Adrenal gland (tissue), 12 donors: Measurements from ENCODE around the gene DMRTC2. TPM values are rescaled to one million over a fixed set of nuclear protein-coding genes. Genes with fewer than 3 reads are reported as not detected.

Experiments
- DNase-seq, 7 donors: peaks; one replicate each; pipeline ENCODE4 v3.0.0-alpha.2; 2019 to 2020
- H3K27ac ChIP-seq, 5 donors: fragments of 200-600 bp; sonication (generic) in 4 of 5; 1 replicate in 3 of 5; 2 replicates in 2 of 5; pipeline versions ENCODE4 v1.5.1 to v1.8.0; 2016 to 2020; ENCODE audit warnings: mild to moderate bottlenecking in 1 of 5
- H3K27me3 ChIP-seq: fragments of 200-600 bp; 2 replicates; pipeline ENCODE4 v1.8.0; 2021
- H3K36me3 ChIP-seq, 2 donors: fragments of 200-600 bp; replicated peaks in 1 of 2; 1 replicate in 1 of 2; 2 replicates in 1 of 2; pipeline versions ENCODE4 v1.5.1 to v1.8.0; 2018 to 2022
- H3K4me1 ChIP-seq, 2 donors: fragments of 200-600 bp; replicated peaks in 1 of 2; 1 replicate in 1 of 2; 2 replicates in 1 of 2; pipeline versions ENCODE4 v1.5.1 to v1.8.0; 2018 to 2021
- H3K4me3 ChIP-seq, 4 donors: fragments of 200-600 bp; sonication (generic) in 3 of 4; one replicate each; pipeline ENCODE4 v1.5.1; 2016 to 2018
- H3K9me3 ChIP-seq, 3 donors: fragments of 200-600 bp; sonication (generic) in 1 of 3; replicated peaks in 1 of 3; 1 replicate in 2 of 3; 2 replicates in 1 of 3; pipeline versions ENCODE4 v1.5.1 to v1.8.0; 2016 to 2021
- CTCF ChIP-seq, 6 experiments: fragments of 450-650 bp in 4 of 6; fragments of 200-600 bp in 2 of 6; sonication (generic) in 1 of 6; IDR thresholded peaks; 1 replicate in 5 of 6; 2 replicates in 1 of 6; pipeline versions ENCODE4 v1.5.1 to v1.8.0; 2016 to 2021; ENCODE audit warnings: antibody characterized with exemption in 6 of 6, mild to moderate bottlenecking in 2 of 6, moderate library complexity in 1 of 6
- POLR2A ChIP-seq, 2 donors: fragments of 450-650 bp; IDR thresholded peaks; one replicate each; pipeline ENCODE4 v1.6.1; 2017; ENCODE audit warnings: antibody characterized with exemption in 2 of 2, mild to moderate bottlenecking in 2 of 2, moderate library complexity in 1 of 2
- WGBS, 4 donors: extraction: QIAGEN DNeasy Blood & Tissue Kit in 2 of 4; methylation state at CpG; one replicate each; pipeline versions ENCODE4 v1.1.5 to v1.1.7; 2013 to 2017; 5-methylcytosine and 5-hydroxymethylcytosine counted together
- intact Hi-C, 2 donors: fragments of 100-400 bp; cut with DNase I; formaldehyde crosslinking; loops; one replicate each; pipeline versions ENCODE4 v1.14.1 to v1.15.0; 2022 to 2023
- polyA plus RNA-seq, 3 donors: library from polyadenylated mRNA; stranded (reverse); fragments of 200-250 nt in 2 of 3; fragments of 350-450 nt in 1 of 3; fragmentation: Illumina TruSeq in 1 of 3; extraction: RNeasy Lipid Tissue Mini Kit (QIAGEN cat#74804) in 1 of 3; gene quantifications; one replicate each; pipeline ENCODE4 v1.2.3, GENCODE V29; 2013 to 2014
- total RNA-seq, 9 donors: library from RNA; depleted of rRNA in 4 of 9; stranded (reverse); fragments of >200 nt in 4 of 9; fragments of 120-200 nt in 1 of 9; fragmentation: NEBNext Ultra II Directional in 1 of 9; extraction: Animal tissue kit (Norgen Biotek cat#: 25700) in 1 of 9; gene quantifications; one replicate each; pipeline versions ENCODE4 v1.1.0 to v1.2.4, GENCODE V29; 2013 to 2023
- donor health status: healthy with polysubstance abuse.
- donor health status: Bipolar disorder and iron deficiency.
- donor health status: DM: yes; HTN: yes; CAD: no.
- donor health status: DM: no; HTN: no; CAD: no.
- donor health status: DM: no; HTN: no; CAD: no.
- donor health status: DM: yes; HTN: yes; CAD: no.

Gene DMRTC2
- total and polyA plus RNA-seq, 12 donors, result not detected

GRCh38 chr19:41837981-41838708, 6.7 kb upstream of the DMRTC2 start:
- TF ChIP-seq POLR2A (IDR thresholded peaks at IDR 0.05) (no peak), CTCF (IDR thresholded peaks at IDR 0.05) (no peak)
- 43 to 49% (median 45%) methylated on average over 11 to 13 of the region's 13 CpGs for WGBS, 4 donors
- no peaks in the 10 kb centered on the region for H3K4me1 ChIP-seq
- H3K27ac ChIP-seq, result no peak overlapping the region
- intact Hi-C loops, result no loop called here
- H3K4me3 ChIP-seq, result no peak overlapping the region
- H3K9me3 ChIP-seq, result no peaks in the 10 kb centered on the region
- peaks cover 25% of the 10 kb centered on the region for H3K27me3 ChIP-seq
- H3K36me3 ChIP-seq, result no peaks in the 10 kb centered on the region
- DNase-seq, result no peak

- 62 to 84% (median 65%) methylated on average over 1 to 2 of the region's 2 CpGs for WGBS, 4 donors
- TF ChIP-seq POLR2A (IDR thresholded peaks at IDR 0.05), result no peak
- no peak for TF ChIP-seq CTCF (IDR thresholded peaks at IDR 0.05)
- Histone ChIP-seq H3K27me3 (peaks cover 24% of the 10 kb centered on the region), H3K36me3 (no peaks in the 10 kb centered on the region), H3K4me3 (no peak overlapping the region), H3K4me1 (no peaks in the 10 kb centered on the region), H3K9me3 (no peaks in the 10 kb centered on the region), H3K27ac (no peak overlapping the region)
- no peak for DNase-seq
- intact Hi-C loops, result no loop called here
These were observed 5.6 kb upstream of the DMRTC2 start for GRCh38 chr19:41839211-41839610.

GRCh38 chr19:41843371-41843770, 1.5 kb upstream of the DMRTC2 start:
- Histone ChIP-seq H3K36me3 (no peaks in the 10 kb centered on the region), H3K4me3 (no peak overlapping the region), H3K27ac (no peak overlapping the region), H3K4me1 (no peaks in the 10 kb centered on the region), H3K9me3 (no peaks in the 10 kb centered on the region), H3K27me3 (peaks cover under 1% of the 10 kb centered on the region)
- TF ChIP-seq CTCF (IDR thresholded peaks at IDR 0.05) (no peak), POLR2A (IDR thresholded peaks at IDR 0.05) (no peak)
- 61 to 75% (median 67%) methylated on average over 7 of the region's 7 CpGs for WGBS, 4 donors
- intact Hi-C loops, result no loop called here
- no peak for DNase-seq

- intact Hi-C loops, result no loop called here
- no peak for DNase-seq
- no peaks in the 10 kb centered on the region for H3K4me1 ChIP-seq
- no peak within 1 kb of the TSS for H3K27ac ChIP-seq
- H3K36me3 ChIP-seq, result no peaks in the 10 kb centered on the region
- H3K27me3 ChIP-seq, result no peaks in the 10 kb centered on the region
- H3K4me3 ChIP-seq, result no peak within 1 kb of the TSS
- TF ChIP-seq CTCF (IDR thresholded peaks at IDR 0.05) (no peak), POLR2A (IDR thresholded peaks at IDR 0.05) (no peak)
- H3K9me3 ChIP-seq, result no peaks in the 10 kb centered on the region
- WGBS, 4 donors, result 76 to 84% (median 79%) methylated on average over 26 to 30 of the region's 30 CpGs
These were observed 241 bp upstream of the DMRTC2 start, which contains the start of gene LYPD4 for GRCh38 chr19:41844601-41845000. LYPD4 (minus strand) TSS chr19:41844683; CDS start chr19:41839285, 5,398 bp downstream.
